Loucy (cell line): ENCODE results near the gene SLC18A3.

ENCODE experiments used
- CTCF ChIP-seq: fragments of 200-600 bp; sonication (generic); conservative IDR thresholded peaks from 2 replicates; pipeline ENCODE4 v1.5.1; 2014; ENCODE audit warnings: mild to moderate bottlenecking, antibody characterized with exemption, low read length
- EZH2phosphoT487 ChIP-seq: fragments of 200-600 bp; IDR thresholded peaks from 2 replicates; pipeline ENCODE4 v1.6.1; 2018; ENCODE audit warnings: antibody characterized with exemption, mild to moderate bottlenecking, moderate library complexity, borderline replicate concordance

GRCh38 chr10:49609006-49609282 lies 1.2 kb upstream of the SLC18A3 start:
- TF ChIP-seq CTCF, result no peak
- no peak for TF ChIP-seq EZH2phosphoT487
